Stimulated activated CD4-positive, alpha-beta T cell treated with anti-CD3 and anti-CD28 coated beads, TNF-alpha, amount 100 ng/mL, for 1 hour (primary cell): ENCODE results near the gene ZBED3.
A peak's percentile ranks its signal among the peaks of the same experiment; 100 is the strongest.
"Not testable (repeated sequence)": the region's sequence is repeated elsewhere in the genome, so short reads cannot be mapped to it uniquely, and the experiment has no call there.

Source experiments
- DNase-seq, 3 donors: peaks; one replicate each; pipeline ENCODE4 v3.0.0-alpha.2; 2020; ENCODE audit warnings: low read depth in 3 of 3, low spot score in 1 of 3

Gene ZBED3

DNA sequence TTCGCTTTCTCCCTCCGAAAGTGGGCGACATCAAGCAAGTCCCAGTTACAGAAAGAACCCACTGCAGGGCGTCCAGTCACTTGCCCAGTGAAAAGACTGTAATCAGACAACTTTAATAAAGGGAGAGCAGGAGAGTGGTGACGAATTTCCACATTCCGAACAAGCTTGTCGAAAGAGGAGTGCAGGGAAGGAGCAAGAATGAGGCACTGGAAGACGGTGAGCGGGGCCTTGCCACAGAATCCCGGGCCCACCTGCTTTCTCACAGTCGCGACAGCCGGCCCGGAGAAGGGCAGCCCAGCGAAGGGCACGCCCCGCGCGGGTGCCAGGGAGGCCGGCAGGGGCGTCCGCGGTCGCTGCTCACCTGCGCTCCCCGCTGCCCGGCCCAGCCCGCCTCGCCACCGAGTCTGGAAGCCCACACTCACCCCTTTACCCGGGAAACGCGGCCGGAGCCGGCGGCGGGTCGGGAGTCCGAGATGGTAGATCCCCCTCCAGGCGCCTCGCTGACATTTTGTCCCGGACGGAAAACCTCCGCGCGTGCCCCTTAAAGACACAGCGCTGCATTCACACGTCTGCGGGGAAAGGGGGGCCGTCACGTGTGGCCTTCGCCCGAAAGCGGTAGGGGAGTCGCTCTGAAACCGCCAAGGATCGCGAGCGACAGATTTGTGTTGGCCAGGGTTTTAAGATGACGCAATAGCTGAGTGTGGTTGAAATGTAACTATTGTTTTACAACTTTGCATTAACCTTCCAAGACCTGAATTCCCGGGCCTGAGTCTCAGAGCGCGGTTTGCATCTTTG lies at the start of gene ZBED3:
ZBED3 (minus strand) TSS at position 597 of the 795 bp plus-strand sequence. CDS start 9,407 bp downstream, outside the sequence.
- peak in 1 of 3 donors; percentile 8 for DNase-seq

DNA sequence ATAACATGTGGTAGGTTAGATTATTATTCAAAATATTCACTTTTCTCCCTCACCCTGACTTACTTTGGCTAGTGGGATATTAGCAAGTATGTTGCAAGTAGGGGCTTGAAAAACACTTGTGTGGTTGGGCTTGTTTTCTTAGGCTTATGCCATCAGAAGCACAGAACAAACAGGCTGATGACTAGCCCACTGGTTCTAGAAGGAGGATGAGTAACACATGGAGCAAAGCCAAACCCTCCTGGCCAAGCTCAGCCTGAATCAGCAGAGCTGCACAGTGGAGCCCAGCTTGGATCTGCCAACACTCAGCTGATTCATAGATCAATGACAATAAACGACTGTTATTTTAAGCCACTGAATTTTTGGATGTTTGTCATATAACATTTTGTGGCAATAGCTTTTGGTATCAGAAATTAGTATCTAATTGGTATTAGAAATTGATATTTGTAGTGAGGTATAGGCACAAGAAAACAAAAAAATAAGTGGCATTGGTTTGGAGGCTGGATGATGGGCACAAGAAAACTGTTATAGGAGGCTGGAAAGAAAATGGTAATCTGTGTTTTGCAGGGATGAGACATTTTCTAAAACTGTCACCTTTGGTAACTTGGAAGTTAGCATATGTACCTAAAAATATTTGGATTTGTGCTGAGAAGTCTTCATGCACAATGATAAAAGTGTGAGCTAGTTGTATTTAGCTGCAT lies 46.1 kb upstream of the ZBED3 start:
- no peak for DNase-seq

DNA sequence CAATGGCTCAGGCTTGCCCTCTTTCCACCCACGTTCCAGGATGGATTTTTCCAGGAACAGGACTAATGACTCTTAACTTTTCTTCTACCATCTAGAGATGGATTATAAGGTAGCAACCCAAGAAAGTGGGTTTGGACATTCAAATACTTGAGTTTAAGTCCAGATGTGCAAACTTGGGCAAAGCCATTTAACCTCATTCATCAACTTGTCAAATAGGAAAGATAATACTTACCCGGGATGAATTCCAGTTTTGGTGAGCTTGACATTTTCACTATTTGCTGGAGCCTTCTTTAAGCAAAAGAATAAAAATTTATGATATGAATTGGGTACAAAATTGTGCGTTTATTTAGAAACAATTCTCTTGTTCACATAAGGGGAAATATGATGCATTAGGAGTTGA lies 44.3 kb upstream of the ZBED3 start:
- no peak for DNase-seq

DNA sequence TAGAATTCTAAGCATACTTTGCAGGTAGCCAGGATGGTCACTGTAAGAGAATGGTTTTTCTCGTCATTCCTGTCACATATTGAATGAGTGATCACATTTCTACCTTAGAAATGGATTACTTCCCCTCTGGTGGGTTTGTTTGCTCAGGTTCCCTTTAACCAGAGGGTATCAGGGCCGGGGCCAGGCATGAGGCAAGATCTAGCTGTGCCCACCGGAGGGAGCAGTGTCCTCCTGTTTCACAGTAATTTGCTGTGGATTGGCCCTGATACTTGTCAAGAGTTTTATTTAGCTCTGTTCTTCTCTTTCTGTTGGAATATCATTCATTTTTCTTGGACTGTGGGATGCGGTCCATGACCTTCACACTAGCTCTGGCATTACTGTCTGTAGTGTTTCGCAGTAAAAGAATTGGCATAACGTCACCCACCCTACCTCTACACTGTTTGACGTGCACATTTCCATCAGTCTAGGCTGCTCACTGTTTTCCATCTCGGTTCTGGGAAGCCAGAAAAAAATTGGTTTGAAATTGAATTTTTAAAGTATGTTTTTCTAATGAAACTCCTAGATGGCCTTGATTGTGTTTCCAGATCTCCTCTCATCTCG lies 42.4 kb upstream of the ZBED3 start:
- no peak for DNase-seq

GRCh38 chr5:77128411-77129061 lies 41.5 kb upstream of the ZBED3 start:
- DNase-seq: no peak

DNA sequence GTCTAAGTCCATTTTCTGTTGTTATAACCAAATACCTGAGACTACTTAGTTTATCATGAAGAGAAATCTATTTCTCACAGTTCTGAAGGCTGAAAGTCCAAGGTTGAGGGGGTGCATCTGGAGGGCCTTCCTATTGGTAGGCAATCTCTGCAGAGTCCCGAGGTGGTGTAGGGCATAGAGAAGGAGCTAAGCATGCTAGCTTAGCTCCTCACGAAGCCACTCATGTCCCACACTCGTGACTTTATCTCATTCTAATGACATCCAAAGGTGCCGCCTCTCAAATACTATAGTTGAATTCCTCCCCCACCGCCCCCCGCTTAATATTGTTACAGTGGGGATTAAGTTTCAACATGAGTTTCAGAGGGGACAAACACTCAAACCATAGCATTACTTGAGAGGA lies 36.0 kb upstream of the ZBED3 start:
- no peak for DNase-seq

GRCh38 chr5:77120706-77121105 lies 33.6 kb upstream of the ZBED3 start:
- DNase-seq: no peak

GRCh38 chr5:77120086-77120485 lies 33.0 kb upstream of the ZBED3 start:
- no peak for DNase-seq

GRCh38 chr5:77117161-77117560 lies 30.1 kb upstream of the ZBED3 start:
- DNase-seq: no peak

- DNase-seq: not testable (repeated sequence)
Observed at GRCh38 chr5:77107035-77107434, 19.9 kb upstream of the ZBED3 start.

DNA sequence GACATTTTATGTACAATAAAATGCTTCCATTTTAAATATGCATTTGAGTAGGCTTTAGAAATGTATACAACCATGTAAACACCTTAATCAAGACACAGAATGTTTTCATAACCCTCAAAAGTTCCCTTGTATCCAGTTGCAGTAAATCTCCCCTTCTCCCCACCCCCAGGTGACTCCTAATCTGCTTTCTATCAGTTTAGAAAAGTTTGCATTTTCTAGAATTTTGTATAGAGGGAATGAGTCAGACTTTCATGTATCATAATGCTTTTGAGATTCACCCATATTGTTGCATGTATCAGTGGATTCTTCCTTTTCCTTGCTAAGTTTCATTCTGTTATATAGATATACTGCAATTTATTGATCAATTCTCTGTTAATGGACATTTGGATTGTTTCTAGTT lies 17.7 kb upstream of the ZBED3 start:
- no peak for DNase-seq

DNA sequence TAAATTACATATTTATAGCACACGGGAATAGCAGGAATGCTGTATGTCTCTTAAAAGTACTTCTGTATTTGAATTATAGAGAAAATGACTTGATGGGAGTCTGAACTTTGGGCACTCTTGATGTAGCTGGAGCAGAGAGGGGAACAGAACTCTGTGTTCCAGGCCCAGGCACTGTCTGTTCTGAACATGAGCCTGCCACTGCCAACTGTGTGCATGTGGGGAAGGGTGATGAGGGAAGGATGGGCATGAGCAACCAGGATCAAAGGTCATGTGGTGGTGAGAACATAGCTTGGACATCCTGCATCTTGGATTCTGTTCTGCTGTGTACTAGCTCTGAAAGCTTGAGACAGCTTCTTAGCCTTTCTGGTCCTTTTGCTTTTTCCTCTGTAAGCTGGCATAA lies 16.4 kb upstream of the ZBED3 start:
- DNase-seq: no peak

DNA sequence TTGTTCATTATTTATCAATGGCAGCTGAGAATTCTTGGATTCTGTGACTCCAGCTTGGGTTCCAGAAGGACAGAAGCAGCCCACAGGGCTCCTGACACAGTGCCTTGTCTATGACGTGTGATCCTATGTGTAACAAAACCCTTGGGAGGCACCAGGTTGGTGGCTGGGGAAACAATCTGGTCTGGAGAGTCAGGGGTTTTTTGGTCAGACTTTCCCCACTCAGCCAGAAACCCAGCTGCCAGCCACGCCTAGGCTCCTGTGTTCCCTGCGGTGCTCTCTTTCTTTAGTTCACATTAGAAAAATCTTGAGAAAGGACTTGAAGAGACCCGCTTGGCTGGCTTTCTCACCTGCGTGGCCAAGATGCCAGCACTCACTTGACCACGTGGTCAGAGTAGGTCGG lies 15.5 kb upstream of the ZBED3 start:
- no peak for DNase-seq

DNA sequence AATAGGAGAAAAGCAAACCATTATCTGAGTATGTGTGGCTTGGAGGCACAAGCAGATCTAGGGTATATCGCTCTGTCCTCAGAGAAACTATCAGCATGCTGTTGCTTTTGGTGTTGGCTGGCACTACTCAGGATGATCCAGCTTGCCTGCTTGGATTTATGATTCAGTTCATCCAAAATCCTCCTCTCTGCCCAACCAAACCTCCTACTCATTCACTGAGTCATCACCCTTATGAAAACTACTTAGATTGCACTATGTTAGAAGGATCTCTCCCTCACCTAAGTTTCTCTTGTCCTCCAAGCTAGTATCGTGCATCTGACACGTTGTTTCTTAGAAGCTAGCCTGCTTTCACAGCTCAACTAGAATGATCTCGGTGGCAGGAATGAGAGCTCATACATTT lies 14.2 kb upstream of the ZBED3 start:
- DNase-seq: no peak

DNA sequence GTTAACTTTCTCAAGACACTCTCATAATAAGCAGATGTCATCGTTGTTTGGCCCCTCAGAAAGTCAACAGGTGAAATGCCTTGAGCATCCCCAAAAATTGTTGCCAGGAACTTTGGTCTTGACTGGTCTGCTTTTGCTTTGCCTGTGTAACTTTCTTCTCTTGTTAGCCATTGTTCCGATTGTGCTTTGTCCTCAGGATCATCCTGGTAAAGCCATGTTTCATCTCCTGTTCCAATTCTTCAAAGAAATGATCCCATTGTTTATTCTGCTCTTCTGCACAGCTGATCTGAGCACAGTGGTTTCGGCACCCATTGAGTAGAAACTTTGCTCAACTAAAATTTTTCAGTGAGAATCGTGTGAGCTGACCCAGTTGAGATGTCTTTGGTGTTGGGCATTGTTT lies 8.1 kb upstream of the ZBED3 start:
- no peak for DNase-seq

- DNase-seq: no peak
Observed at GRCh38 chr5:77087484-77088261, 588 bp upstream of the ZBED3 start.

DNA sequence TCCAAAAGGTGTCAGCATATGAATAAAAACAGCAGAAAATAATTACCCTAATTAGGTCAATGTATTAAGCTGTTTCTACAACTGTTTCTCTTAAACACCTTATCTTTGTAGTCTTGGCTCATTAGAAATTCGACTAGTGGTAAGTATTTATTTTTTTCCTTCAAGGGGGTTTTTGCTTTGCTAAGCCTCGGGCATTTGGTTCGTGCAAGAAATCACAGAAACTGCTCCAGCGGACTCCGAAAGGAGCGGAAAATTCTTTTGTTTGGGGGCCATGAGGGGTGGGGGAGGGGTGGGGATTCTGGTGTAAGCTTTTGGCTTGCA lies 757 bp downstream of the ZBED3 start:
- DNase-seq: no peak

- DNase-seq: no peak
Observed at GRCh38 chr5:77083088-77083487, 4.0 kb downstream of the ZBED3 start.

DNA sequence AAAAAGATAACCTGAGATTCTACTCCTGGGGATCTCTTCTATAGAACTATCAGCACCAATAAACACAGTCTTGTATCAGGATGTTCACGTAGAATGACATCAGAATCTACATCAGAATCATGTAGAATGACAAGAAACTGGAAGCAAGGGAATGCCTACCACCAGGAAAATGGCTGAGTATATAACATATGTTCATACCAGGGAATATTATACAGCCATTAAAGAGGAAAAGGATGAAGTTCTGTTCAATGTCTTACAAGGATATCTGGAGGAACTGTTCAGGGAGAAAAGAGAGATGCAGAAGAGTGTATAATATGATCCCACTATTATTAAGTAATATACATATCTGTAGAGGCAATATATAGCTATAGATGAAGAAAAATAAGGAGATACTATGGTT lies 4.8 kb downstream of the ZBED3 start:
- DNase-seq: no peak

DNA sequence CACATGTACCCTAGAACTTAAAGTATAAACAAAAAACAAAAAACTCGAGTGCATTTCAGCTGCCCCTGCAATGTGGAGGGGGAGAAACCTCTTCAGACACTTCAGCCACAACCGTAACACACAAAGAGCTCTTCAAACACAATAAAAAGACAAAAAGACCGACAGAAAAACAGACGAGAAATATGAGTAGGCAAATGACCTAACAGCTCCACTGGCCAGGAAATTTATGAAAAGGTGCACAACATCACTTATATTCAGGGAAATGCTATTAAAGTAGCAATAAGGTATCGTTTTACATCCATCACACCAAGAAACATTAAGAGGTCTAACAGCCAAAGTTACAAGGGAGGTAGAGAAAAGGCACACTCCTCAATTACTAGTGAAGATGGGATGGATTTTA lies 6.2 kb downstream of the ZBED3 start:
- no peak for DNase-seq

GRCh38 chr5:77080479-77080878 lies 6.6 kb downstream of the ZBED3 start:
- DNase-seq: not testable (repeated sequence)
